NCI-H146 (cell line): ENCODE data around the gene LRP5.

Source experiments
- DNase-seq: peaks from one replicate; lab custom pipeline; 2025; lab: John Stamatoyannopoulos, UW

LRP5 gene

GRCh38 chr11:68309621-68310185 is 2.7 kb upstream of the LRP5 start:
- no peak for DNase-seq

GRCh38 chr11:68311160-68312116 is 953 bp upstream of the LRP5 start:
- DNase-seq, result no peak

- DNase-seq, result no peak
Observed at GRCh38 chr11:68312780-68313573, 586 bp downstream of the LRP5 start.

GRCh38 chr11:68313574-68314202 is 1.3 kb downstream of the LRP5 start:
- DNase-seq, result peak; percentile 27

GRCh38 chr11:68314203-68315170 is 2.1 kb downstream of the LRP5 start:
- no peak for DNase-seq

- no peak for DNase-seq
Observed at GRCh38 chr11:68315171-68315920, 3.0 kb downstream of the LRP5 start.

GRCh38 chr11:68317147-68317785 is 4.9 kb downstream of the LRP5 start:
- no peak for DNase-seq

- DNase-seq, result no peak
Observed at GRCh38 chr11:68321293-68322051, 9.1 kb downstream of the LRP5 start.

GRCh38 chr11:68322052-68322430 is 9.7 kb downstream of the LRP5 start:
- DNase-seq, result no peak

GRCh38 chr11:68324241-68324640 is 11.8 kb downstream of the LRP5 start:
- DNase-seq, result no peak

GRCh38 chr11:68324695-68325094 is 12.3 kb downstream of the LRP5 start:
- no peak for DNase-seq

- DNase-seq, result no peak
Observed at GRCh38 chr11:68325183-68325906, 13.0 kb downstream of the LRP5 start.

- no peak for DNase-seq
Observed at GRCh38 chr11:68325907-68326220, 13.5 kb downstream of the LRP5 start.

- no peak for DNase-seq
Observed at GRCh38 chr11:68326334-68327215, 14.2 kb downstream of the LRP5 start.

GRCh38 chr11:68327586-68328370 is 15.4 kb downstream of the LRP5 start:
- no peak for DNase-seq

GRCh38 chr11:68328374-68329091 is 16.1 kb downstream of the LRP5 start:
- no peak for DNase-seq
